Measurements from ENCODE around the gene CHST11.

CHST11 gene

GRCh38 chr12:104460973-104461698 lies 4.4 kb downstream of the CHST11 start:
- no peak for TF ChIP-seq Cebpa-rat (IDR thresholded peaks at IDR 0.05)
- H3K4me2 ChIP-seq, result peak overlapping the region; percentile 72 to 95 (median 93)
- peak overlapping the region in 9 of 11 experiments; percentile 1 to 99 (median 97); a peak in 14 of 22 replicates for H3K9ac ChIP-seq
- H3K4me3 ChIP-seq, result peak overlapping the region in 9 of 10 experiments; percentile 84 to 100 (median 99); a peak in 17 of 20 replicates
- no peaks in the 10 kb centered on the region; a peak in 1 of 22 replicates for H3K9me3 ChIP-seq (replicated peaks in 1 of 11)
- no peaks in the 10 kb centered on the region for H3K27me3 ChIP-seq
- peaks cover 61 to 70% (median 67%) of the 10 kb centered on the region in 10 experiments for H3K4me1 ChIP-seq
- H3K27ac ChIP-seq, result peak overlapping the region in 8 of 11 experiments; percentile 27 to 97 (median 93); a peak in 12 of 22 replicates
- peaks cover 5 to 92% (median 82%) of the 10 kb centered on the region in 11 experiments; a peak in 21 of 22 replicates for H4K20me1 ChIP-seq
- H3K36me3 ChIP-seq, result peaks cover 0 to 55% (median 24%) of the 10 kb centered on the region in 11 experiments; a peak in 14 of 22 replicates

GRCh38 chr12:104462325-104462724 lies 5.6 kb downstream of the CHST11 start:
- Histone ChIP-seq H3K4me1 (peaks cover 71 to 81% (median 76%) of the 10 kb centered on the region in 10 experiments), H3K27me3 (no peaks in the 10 kb centered on the region), H3K4me3 (peak overlapping the region in 6 of 10 experiments; percentile 12 to 47 (median 31); a peak in 4 of 20 replicates), H3K36me3 (peaks cover 0 to 67% (median 28%) of the 10 kb centered on the region in 11 experiments; a peak in 14 of 22 replicates), H4K20me1 (peaks cover 7 to 100% (median 94%) of the 10 kb centered on the region in 11 experiments; a peak in 21 of 22 replicates), H3K27ac (peak overlapping the region in 9 of 11 experiments; percentile 23 to 83 (median 67); a peak in 17 of 22 replicates), H3K9me3 (replicated peaks in 1 of 11) (no peaks in the 10 kb centered on the region; a peak in 1 of 22 replicates), H3K9ac (peak overlapping the region in 9 of 11 experiments; percentile 8 to 74 (median 52); a peak in 8 of 22 replicates), H3K4me2 (peak overlapping the region; percentile 67 to 95 (median 81); a peak in 21 of 22 replicates)
- no peak for TF ChIP-seq Cebpa-rat (IDR thresholded peaks at IDR 0.05)

GRCh38 chr12:104462931-104463339 lies 6.2 kb downstream of the CHST11 start:
- Histone ChIP-seq H3K27me3 (no peaks in the 10 kb centered on the region), H3K4me1 (peaks cover 76 to 85% (median 83%) of the 10 kb centered on the region in 10 experiments), H3K9me3 (replicated peaks in 1 of 11) (no peaks in the 10 kb centered on the region; a peak in 1 of 22 replicates), H3K27ac (peak overlapping the region; percentile 23 to 83 (median 67); a peak in 20 of 22 replicates), H3K4me2 (peak overlapping the region; percentile 67 to 95 (median 81)), H4K20me1 (peaks cover 7 to 100% (median 97%) of the 10 kb centered on the region in 11 experiments; a peak in 21 of 22 replicates), H3K9ac (peak overlapping the region; percentile 8 to 74 (median 34); a peak in 17 of 22 replicates), H3K36me3 (peaks cover 0 to 73% (median 28%) of the 10 kb centered on the region in 11 experiments; a peak in 14 of 22 replicates), H3K4me3 (peak overlapping the region in 7 of 10 experiments; percentile 10 to 47 (median 26); a peak in 6 of 20 replicates)
- TF ChIP-seq Cebpa-rat (IDR thresholded peaks at IDR 0.05), result no peak

- no peak for TF ChIP-seq Cebpa-rat (IDR thresholded peaks at IDR 0.05)
- Histone ChIP-seq H3K4me3 (peak overlapping the region in 3 of 10 experiments; percentile 19 to 43 (median 26); a peak in 3 of 20 replicates), H3K36me3 (peaks cover 0 to 78% (median 28%) of the 10 kb centered on the region in 11 experiments; a peak in 14 of 22 replicates), H3K9me3 (replicated peaks in 1 of 11) (peaks cover 0 to 4% (median 0%) of the 10 kb centered on the region in 11 experiments; a peak in 1 of 22 replicates), H3K4me2 (peak overlapping the region; percentile 67 to 95 (median 81)), H4K20me1 (peaks cover 7 to 100% (median 97%) of the 10 kb centered on the region in 11 experiments; a peak in 21 of 22 replicates), H3K9ac (peak overlapping the region; percentile 8 to 74 (median 34); a peak in 16 of 22 replicates), H3K4me1 (peaks cover 80 to 89% (median 87%) of the 10 kb centered on the region in 10 experiments), H3K27me3 (no peaks in the 10 kb centered on the region), H3K27ac (peak overlapping the region; percentile 23 to 83 (median 67); a peak in 20 of 22 replicates)
These were observed 6.6 kb downstream of the CHST11 start for GRCh38 chr12:104463368-104463767.

- Histone ChIP-seq H3K4me2 (peak overlapping the region; percentile 67 to 95 (median 81)), H3K27me3 (no peaks in the 10 kb centered on the region), H3K36me3 (peaks cover 0 to 80% (median 43%) of the 10 kb centered on the region in 11 experiments; a peak in 18 of 22 replicates), H3K9me3 (replicated peaks in 1 of 11) (peaks cover 5 to 17% (median 8%) of the 10 kb centered on the region in 11 experiments; a peak in 16 of 22 replicates), H3K9ac (peak overlapping the region in 3 of 11 experiments; percentile 10 to 41 (median 31); a peak in 5 of 22 replicates), H3K4me1 (peaks cover 78 to 100% (median 97%) of the 10 kb centered on the region in 10 experiments), H4K20me1 (peaks cover 7 to 99% (median 92%) of the 10 kb centered on the region in 11 experiments; a peak in 20 of 22 replicates), H3K27ac (peak overlapping the region in 9 of 11 experiments; percentile 8 to 83 (median 27); a peak in 13 of 22 replicates), H3K4me3 (0 out of 20 replicates have a peak overlapping the region, but pooled peaks of 1 of the 10 experiments have one; percentile 20)
- TF ChIP-seq Cebpa-rat (IDR thresholded peaks at IDR 0.05), result no peak; a peak in 1 of 22 replicates
These were observed 8.2 kb downstream of the CHST11 start for GRCh38 chr12:104464899-104465298.

GRCh38 chr12:104466709-104467345 lies 10.1 kb downstream of the CHST11 start:
- Histone ChIP-seq H3K27ac (peak overlapping the region in 5 of 11 experiments; percentile 5 to 40 (median 30); a peak in 5 of 22 replicates), H3K4me2 (peak overlapping the region; percentile 9 to 95 (median 70); a peak in 21 of 22 replicates)

GRCh38 chr12:104467346-104467837 lies 10.6 kb downstream of the CHST11 start:
- Histone ChIP-seq H4K20me1 (peaks cover 5 to 100% (median 83%) of the 10 kb centered on the region in 11 experiments; a peak in 20 of 22 replicates), H3K4me3 (no peak overlapping the region), H3K4me2 (peak overlapping the region; percentile 9 to 93 (median 67)), H3K4me1 (peaks cover 69 to 100% (median 98%) of the 10 kb centered on the region in 10 experiments), H3K36me3 (peaks cover 0 to 88% (median 48%) of the 10 kb centered on the region in 11 experiments; a peak in 18 of 22 replicates), H3K9ac (no peak overlapping the region), H3K9me3 (replicated peaks in 1 of 11) (peaks cover 6 to 28% (median 13%) of the 10 kb centered on the region in 11 experiments; a peak in 17 of 22 replicates), H3K27ac (peak overlapping the region in 7 of 11 experiments; percentile 0 to 40 (median 28); a peak in 9 of 22 replicates), H3K27me3 (no peaks in the 10 kb centered on the region)
- no peak for TF ChIP-seq Cebpa-rat (IDR thresholded peaks at IDR 0.05)

More at GRCh38 chr12:104466709-104467345, 10.1 kb downstream of the CHST11 start:
- Histone ChIP-seq H3K27me3 (no peaks in the 10 kb centered on the region), H4K20me1 (peaks cover 5 to 99% (median 83%) of the 10 kb centered on the region in 11 experiments; a peak in 20 of 22 replicates), H3K9me3 (replicated peaks in 1 of 11) (peaks cover 6 to 28% (median 13%) of the 10 kb centered on the region in 11 experiments; a peak in 17 of 22 replicates), H3K4me3 (no peak overlapping the region), H3K36me3 (peaks cover 0 to 84% (median 48%) of the 10 kb centered on the region in 11 experiments; a peak in 18 of 22 replicates), H3K9ac (no peak overlapping the region), H3K4me1 (peaks cover 68 to 99% (median 97%) of the 10 kb centered on the region in 10 experiments)
- TF ChIP-seq Cebpa-rat (IDR thresholded peaks at IDR 0.05), result no peak
